Dedifferentiated amniotic fluid mesenchymal stem cell (primary cell): ENCODE results near the gene RGS6.
"Not testable (repeated sequence)": the region's sequence is repeated elsewhere in the genome, so short reads cannot be mapped to it uniquely, and the experiment has no call there.

ENCODE experiments used
- DNase-seq: peaks from one replicate; pipeline ENCODE4 v3.0.0-alpha.2; 2016; ENCODE audit errors: extremely low spot score

The RGS6 gene

DNA sequence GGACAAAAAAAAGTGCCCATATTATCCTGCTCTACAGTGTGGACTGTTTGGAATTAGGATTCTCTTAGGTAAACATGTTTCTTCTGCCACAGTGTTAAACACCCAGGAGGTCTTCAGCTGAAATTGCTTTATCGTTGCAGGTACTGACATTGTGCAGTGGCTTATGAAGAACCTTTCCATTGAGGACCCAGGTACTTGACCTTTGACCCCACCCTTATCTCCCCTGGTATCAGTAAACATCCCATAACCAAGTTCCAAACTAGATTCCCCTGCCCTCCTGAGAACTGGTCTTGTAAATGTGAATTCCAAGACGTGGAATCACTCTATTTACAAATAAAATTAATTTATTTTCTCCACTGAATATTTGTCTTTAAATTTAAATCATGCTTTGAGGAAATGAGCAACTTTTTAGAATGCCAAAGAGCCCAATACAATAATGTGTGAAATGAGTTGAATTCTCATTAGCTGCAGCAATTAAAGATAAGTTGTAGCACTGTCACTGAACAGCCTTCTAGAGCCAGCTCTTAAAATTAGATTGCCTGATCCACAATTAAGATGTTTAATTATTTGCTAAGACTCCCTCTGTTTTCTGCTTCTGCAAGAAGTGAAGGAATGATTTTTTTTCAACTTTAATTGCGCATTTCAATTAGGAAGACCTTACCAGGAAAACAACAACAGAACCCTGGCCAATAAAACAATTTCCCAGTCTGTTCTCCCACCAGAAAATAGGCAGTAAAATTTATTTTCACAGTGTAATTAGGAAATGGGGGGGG lies 522.3 kb downstream of the RGS6 start:
- DNase-seq, result no peak

DNA sequence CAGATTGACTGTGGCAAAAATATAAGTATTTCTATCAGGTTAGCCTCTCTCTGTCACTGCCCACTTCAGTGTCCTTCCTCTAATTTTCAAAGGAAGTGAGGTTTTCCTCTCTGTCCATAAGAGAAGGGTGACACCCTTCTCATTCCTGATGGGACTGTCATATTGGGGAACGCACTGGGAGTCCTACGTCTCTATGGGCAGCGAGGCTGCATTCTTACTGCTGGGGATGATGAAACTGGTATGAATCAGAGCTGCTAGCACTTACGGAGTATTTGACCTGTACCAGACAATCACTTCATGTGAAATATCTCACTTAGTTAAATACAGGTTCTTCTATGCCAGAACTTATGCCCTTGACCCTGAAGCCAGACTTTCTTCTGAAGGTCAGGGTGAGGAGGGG lies 525.4 kb downstream of the RGS6 start:
- DNase-seq, result no peak

DNA sequence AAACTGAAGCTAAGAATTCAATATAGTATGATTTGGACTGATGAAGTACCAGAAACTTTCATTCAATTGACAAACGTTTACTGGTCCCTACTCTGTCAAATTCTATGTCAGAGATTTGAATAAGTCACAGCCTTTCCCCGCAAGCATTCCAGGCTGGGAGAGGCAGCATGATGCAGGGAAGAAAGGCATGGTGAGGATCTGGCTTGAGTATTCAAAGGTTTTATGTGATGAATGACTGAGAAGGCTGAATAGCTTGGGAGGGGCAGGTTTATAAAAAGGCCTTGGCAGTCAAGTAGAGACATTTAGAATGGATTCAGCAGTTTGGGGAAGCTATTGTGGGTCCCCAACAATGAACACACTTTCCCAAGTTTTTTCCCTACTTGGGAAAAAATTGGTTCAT lies 529.8 kb downstream of the RGS6 start:
- no peak for DNase-seq

DNA sequence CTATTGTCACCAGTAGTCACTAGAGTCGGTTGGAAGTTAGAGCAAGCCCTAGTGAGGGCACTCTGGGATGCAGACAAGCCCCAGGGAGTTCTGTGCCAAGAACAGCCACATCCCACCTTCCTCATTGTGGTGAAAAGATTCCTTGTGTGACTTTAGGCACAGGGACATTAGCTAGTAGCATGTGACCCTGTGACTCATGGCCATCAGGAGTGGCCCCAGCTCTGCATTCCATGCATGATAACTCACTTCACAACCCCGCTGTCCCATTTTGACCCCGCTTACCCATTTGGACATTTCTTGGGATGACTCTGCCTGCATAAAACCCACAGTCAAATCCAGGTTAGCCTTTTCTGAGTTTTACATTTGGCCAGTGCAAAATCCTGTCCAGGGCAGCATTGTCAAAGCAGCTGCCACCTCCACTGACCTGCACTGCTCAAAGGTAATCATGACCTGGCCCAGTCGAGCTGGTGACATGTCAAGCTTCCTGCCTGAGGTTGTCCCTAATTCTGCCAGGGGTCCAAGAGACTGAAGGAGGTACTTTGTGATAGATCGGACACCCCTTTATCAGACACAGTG lies 531.1 kb downstream of the RGS6 start:
- no peak for DNase-seq

DNA sequence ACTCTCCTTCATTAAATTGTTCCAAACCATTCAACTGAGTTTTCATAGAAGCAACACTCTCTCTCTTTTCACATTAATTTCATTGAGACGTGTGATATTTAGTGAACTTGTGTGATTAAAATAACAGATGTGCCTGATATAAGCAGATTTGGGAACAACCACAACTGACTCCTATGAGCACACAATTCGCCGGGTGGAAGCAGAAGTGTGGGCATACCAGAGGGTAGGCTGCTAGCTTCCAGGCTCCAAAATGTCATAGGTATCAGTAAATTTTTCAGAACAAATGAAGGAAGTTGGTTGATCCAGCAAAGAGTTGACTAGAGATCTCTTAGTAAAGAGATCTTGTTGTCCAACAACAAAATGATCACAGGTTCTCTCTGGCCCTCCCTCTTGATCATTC lies 532.0 kb downstream of the RGS6 start:
- no peak for DNase-seq

DNA sequence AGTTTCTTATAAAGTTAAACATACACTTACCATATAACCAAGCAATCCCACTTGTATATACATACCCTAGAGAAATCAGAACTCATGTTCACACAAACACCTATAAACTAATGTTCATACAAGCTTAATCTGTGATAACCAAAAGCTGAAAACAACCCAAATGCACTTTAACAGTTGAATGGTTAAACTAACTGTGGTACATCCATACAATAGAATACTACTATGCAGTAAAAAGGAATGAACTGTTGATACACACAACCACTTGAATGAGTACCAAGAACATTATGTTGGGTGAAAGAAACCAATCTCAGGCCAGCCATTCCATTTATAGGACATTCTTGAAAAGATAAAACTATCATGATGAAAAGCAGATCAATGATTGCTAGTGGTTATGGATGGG lies 534.1 kb downstream of the RGS6 start:
- no peak for DNase-seq

DNA sequence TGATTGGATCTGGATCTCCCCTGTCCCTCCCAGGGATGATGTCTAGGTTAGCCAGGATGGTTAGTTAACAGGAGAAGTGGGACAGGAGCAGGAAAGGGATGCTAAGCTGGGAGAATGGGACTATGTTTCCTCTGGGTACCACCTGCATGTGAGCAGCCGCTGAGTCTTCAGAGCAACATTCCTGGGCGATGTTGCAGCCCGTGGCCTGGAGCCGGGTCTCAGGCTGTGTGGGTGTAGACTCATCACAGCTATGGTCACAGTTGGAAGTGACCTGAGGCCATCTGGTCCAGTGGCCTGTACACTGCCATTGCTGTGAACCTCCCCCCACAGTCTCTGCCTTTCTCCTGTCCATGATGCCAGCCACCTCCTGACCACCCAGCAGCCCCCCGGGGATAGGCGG lies 539.1 kb downstream of the RGS6 start:
- DNase-seq, result no peak

DNA sequence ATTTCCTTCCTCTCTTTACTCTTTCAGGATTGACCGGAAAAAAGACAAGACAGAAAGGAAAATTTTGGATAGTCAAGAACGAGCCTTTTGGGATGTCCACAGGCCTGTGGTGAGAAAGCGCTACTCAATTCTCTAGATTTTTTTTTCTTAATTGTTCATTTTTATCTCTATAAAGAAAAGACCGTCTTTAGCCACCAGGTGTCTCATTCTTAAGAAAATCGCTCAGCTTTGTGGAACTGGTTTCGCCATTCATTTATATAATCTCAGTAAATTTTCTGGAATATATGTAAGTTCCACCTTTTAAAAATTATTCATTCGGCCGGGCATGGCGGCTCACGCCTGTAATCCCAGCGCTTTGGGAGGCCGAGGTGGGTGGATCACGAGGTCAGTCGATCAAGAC lies 540.6 kb downstream of the RGS6 start:
- no peak for DNase-seq

DNA sequence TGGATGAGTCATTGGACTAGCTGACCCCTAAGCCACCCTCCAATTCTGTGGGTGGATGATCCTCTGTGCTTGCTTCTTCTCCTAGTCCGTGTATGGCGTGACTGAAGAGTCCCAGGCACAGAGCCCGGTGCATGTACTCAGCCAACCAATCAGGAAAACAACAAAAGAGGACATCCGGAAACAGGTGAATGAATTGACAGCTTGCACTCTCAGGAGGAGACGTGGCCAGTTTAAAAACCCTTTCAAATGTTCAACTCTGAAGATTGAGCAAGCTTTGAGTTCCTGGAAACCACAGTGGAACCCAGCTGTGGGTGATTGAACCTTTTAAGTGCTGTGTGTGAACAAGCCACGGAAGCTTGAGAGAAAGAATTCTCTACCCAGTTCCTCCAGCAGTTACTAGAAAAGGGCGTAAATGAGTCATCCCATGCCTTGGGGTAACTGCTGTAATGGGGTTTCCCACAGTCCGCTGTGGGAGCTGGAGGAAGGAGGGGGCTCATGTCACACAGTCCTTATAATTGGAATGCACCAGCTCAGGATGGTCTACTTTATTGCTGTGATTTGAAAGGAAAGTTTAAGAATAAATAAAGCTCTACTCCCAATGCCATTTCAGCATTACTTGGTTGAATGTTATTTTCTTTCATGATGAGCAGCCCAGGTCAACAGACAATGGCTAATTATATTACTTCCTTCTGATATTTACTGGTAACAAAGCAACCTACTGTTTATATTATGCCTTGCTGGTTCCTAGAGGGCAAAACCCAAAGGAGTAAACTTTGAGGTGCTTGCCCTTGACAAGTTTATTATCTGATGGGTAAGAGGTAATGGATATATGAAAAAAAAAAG lies 544.6 kb downstream of the RGS6 start:
- DNase-seq, result peak; percentile 22

DNA sequence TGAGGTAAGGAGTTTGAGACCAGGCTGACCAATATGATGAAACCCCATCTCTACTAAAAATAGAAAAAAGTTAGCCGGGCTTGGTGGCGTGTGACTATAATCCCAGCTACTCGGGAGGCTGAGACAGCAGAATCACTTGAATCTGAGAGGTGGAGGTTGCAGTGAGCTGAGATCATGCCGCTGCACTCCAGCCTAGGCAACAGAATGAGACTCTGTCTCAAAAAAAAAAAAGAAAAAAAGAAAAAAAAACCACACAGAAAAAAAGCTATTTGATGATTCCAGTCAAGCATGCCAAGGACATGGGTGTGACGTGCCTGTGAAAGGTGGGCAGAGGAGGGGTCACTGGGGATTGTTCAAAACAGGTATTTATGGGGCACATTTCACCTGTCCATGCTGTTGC lies 545.3 kb downstream of the RGS6 start:
- not testable (repeated sequence) for DNase-seq

DNA sequence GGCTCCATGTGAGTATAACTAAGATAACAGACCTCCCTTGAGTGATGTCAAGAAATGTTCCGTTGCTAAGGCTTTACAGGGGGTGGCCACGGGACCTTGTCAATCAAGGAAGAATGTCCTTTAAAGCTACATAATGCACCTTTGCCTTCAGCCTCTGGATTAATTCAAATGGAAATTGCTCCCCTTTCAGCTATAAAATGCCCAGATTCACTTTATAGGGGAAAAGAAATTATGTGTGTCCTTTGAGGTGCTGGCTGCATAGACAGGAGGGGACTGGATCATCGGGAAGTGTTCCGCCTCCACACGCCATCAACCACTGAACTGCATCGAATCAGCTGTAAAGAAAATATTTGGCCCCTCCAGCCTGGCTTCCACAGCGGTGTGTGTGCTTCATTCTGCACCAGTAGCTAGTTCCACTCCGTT lies 546.3 kb downstream of the RGS6 start:
- no peak for DNase-seq

DNA sequence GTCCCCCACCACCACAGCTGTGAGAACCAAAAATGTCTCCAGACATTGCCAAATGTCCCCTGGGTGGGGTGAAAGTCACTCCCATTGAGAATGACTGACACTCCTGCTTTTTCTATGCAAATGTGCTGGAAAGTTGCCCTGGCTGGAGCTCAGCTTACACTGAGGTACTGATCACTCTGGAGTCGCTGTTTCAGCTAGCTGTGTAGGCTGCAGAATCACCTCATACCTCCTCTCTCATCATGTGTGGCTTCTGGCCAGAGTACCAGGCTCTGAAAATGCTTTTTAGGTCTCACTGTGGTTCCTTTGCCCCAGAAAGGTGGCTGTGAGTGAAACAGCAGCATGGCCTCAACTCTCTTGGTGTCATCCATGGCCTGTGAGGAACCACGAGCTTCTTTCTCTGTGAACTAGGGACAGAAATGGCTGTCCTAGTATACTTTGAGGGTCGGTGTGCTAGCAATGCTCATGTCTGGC lies 547.3 kb downstream of the RGS6 start:
- DNase-seq, result no peak

DNA sequence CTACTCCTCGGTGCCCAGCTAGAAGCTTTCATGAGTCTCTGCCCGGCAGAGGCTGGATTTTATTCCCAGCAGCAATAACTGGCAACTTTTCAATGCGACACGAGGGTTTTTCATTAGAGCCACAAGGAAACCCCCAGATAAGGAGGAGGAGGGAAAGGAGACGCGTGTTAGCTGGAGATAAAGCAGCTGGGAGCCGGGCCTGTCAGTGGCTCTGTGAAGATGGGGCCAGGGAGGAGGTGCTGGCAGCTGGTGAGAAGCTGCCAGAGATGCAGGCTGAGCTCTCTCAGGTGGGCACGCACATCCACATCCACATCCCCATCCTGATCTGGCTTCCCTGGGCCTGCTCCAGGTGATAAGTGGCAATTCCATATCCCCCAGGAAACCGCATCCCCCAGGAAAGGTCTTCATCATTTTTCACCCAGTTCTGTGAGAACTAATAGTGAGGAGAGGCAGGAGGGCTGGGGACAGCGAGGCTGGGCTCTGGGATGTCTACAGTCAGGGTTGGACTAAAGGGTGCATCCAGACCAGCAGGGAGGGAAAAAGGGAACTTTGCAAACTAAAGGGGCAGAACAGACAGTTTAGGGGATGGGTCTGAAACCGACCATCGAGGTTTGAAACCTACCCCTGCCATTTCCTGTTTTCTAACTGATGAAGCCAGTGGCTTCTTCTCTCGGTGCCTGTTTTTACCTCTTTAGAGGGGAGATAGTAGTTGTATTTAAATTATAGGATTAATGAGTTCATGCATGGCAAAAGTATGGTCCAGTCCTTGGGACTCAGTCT lies 548.4 kb downstream of the RGS6 start:
- no peak for DNase-seq

DNA sequence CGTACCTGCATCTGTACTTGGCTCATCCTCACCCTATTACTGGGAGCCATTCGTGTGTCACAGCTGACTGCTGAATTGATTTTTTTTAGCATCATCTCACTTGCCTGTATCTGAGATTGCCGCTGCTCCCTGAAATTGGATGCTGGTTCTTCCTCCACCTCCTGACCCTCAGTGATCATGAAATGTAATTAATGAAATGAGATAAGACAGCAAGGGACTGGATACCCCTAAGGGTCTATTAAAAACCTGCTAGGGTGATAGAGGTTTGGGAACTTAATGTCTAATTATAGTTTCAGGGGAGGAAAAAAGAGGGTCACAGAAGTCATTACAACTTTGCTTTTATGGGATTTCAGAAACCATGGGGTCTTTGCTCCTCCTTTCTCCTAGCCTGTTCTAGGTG lies 551.1 kb downstream of the RGS6 start:
- no peak for DNase-seq

DNA sequence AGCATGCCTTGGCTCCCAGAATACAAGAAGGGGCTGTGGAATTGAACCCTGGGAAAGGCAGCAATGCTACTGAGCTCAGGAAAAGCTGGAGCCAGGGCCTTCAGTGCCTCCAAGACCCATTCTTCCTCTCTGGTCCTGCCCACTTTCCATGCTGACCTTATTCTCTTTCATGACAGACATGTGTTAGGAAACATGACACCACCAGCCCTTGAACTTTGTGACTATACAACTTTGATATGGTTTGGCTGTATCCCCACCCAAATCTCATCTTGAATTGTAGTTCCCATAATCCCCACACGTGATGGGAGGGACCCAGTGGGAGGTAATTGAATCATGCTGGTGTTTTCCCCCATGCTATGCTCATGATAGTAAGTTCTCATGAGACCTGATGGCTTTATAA lies 553.5 kb downstream of the RGS6 start:
- DNase-seq, result no peak

DNA sequence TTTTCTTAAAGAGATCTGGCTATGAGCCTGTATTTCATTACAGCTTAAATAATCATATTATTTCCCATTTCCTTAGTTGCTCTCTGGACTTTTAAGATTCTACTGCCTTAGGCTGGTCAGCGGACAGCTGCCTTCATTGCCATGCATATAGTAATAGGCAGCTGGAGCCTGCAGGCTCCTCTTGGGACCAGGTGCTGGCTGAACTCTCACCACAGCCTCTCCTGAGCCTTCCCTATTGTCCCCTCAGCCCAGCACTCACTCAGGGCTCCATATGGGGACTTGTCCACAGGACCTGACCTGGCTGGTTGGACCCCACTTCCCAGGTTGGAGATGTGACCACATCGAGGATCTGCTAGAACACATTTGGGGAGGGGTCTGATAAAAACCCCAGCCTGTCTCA lies 556.3 kb downstream of the RGS6 start:
- no peak for DNase-seq

DNA sequence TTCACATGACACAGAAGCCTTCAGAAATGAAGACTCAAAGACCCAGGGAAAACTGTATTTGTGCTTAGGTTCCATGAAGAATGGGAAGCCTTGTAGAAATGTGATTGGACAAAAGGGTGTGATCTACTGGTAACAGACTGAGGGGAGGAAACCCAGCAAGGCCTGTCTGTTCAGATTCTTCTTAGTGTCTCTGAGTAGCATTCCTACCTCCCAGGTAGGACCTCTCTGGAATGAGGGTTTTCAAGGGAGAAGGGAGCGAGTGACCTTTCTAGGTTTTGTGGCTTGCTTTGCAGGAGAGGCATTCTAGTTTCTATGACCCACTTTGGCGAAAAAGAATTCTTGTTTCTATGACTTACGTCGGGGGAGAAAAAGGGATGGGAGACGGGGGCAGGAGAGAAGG lies 560.0 kb downstream of the RGS6 start:
- DNase-seq, result no peak

DNA sequence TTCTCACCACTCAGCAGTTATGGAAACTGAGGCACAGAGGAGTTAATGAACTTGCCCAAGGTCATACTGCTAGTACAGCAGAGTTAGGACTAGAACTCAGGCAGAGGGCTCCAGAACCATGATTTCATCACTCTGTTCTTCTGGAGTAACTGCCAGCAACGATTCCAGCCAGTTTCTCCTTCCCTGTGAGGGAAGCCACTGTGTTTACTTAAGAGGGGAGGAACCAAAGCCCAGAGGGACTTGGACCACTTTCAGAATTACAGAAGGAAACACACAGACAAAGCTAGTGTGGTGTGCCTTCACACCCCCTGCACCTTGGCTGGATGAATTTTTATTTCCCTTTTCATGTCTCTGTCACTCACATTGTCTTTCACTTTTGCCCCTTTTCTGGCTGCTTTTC lies 563.4 kb downstream of the RGS6 start:
- peak; percentile 56 for DNase-seq

DNA sequence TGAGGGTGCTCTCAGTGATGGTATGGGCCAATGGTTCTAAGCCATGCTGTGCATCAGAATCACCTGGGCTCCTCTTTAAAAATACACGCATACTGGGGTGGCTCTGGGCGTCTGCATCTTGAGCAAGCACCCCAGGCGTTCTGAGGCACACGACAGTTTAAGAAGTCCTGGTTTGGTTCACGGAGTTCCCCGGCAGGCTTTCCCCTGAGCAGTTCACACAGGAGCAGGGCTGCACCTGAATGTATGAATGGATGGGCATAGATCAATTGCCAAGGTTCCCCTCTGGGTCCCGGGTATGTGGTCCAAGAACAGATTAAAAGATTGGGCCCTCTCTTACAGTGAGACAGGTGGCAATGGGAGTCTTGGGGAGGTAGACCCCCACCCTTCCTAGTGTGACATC lies 566.4 kb downstream of the RGS6 start:
- no peak for DNase-seq

DNA sequence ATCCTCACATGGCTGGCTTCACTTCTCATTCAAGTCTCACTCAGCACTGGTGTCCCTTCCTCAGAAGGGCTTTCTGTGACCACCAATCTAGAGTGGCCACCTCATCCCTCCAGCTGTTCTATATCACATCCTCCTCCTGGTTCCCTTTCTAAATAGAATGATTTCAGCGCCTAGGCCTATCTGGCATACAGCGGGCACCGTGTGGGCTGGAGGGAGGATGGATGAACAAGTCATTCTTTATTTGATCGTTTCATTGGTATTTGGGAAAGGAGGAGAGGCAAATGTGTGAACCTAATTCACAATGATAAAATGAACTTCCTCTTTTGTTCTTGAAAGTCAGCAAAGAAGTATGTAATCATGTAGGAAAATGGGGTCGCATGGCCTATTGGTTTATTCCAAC lies 567.5 kb downstream of the RGS6 start:
- no peak for DNase-seq

DNA sequence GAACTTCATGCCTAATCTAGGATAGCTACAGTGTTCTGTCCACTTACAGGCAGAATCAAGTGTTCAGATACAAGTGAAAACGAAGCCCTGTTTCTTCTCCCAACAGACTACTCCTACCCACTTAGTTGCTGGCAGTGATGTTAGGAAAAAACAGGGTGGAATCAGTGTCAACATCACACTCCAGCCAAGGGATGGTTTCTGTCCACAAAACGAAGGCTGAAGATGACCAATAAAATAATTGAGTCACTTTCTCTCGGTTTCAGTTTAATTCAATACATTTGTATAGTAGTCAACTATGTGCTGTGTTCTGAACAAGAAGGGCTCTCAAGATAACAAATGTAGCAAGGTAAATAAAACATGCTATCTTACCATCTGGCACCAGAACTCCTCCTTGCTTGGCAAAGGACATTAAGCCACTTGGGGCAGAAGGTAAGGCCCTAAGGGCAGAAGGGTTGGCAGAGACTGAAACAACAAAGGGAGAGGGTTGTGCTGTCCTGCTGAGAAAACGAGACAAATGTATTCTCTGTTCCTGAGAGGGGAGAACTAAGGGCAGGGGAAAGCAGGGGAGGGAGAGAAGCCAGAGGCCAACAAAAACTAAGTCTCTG lies 568.1 kb downstream of the RGS6 start:
- DNase-seq, result no peak

DNA sequence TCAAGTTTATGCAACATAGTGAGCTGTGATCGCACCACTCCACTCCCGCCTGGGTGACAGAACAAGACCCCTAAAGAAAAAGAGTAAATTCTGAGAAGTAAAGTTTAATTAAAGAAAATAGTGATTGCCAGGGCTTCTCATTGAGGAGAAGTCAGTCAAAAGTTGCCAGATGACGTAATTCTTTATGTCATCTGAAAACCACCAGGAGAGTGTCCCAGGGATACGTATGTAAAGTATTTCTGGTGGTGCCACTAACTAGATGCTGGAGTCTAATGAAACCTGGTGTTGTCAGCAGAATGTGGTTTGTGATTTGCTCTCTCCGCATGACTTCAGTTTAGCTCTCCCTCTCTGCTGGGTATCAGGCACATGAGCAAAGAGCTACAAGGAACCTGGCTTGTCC lies 569.2 kb downstream of the RGS6 start:
- no peak for DNase-seq
